ENCODE results near the gene CADM2. TPM values are rescaled to one million over a fixed set of nuclear protein-coding genes. Genes with fewer than 3 reads are reported as not detected.

The CADM2 gene
- total and polyA plus RNA-seq, 2 experiments from 2014 or later: 13.3 to 47.5 TPM

DNA sequence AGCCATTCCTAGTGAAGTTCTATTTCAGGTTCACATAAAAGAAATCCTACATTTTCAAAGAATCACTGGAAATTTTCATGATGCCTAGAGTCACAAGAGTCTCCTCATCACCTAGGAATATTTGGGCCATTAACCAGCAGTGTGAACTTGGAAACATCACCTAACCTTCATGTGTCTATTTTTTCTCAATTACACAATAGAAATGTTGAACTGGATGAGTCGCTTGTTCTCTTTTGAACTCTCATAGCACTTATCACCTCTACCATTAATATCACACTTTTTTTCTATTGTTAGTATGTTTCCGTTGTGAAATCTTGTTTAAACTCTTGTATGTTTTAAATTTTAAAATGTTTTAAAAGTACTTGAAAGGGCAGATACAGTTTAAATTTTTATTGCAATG lies 371.3 kb downstream of the CADM2 start:
- H3K36me3 ChIP-seq (ENCODE audit: insufficient read depth): no peaks in the 10 kb centered on the region
- no peaks in the 10 kb centered on the region for H3K9me3 Mint-ChIP-seq
- H3K4me1 ChIP-seq (ENCODE audit: insufficient read depth): no peaks in the 10 kb centered on the region
- H3K79me2 ChIP-seq (replicated peaks; ENCODE audit: insufficient read depth): no peaks in the 10 kb centered on the region
- H3K4me3 Mint-ChIP-seq: no peak overlapping the region
- H3K9me2 ChIP-seq (ENCODE audit: insufficient read depth): no peaks in the 10 kb centered on the region
- no peaks in the 10 kb centered on the region for H3K36me3 Mint-ChIP-seq (ENCODE audit: low read depth)
- H3K27me3 Mint-ChIP-seq (ENCODE audit: insufficient read depth, low read depth, poor library complexity): no peaks in the 10 kb centered on the region
- TF ChIP-seq, protein P1, sequence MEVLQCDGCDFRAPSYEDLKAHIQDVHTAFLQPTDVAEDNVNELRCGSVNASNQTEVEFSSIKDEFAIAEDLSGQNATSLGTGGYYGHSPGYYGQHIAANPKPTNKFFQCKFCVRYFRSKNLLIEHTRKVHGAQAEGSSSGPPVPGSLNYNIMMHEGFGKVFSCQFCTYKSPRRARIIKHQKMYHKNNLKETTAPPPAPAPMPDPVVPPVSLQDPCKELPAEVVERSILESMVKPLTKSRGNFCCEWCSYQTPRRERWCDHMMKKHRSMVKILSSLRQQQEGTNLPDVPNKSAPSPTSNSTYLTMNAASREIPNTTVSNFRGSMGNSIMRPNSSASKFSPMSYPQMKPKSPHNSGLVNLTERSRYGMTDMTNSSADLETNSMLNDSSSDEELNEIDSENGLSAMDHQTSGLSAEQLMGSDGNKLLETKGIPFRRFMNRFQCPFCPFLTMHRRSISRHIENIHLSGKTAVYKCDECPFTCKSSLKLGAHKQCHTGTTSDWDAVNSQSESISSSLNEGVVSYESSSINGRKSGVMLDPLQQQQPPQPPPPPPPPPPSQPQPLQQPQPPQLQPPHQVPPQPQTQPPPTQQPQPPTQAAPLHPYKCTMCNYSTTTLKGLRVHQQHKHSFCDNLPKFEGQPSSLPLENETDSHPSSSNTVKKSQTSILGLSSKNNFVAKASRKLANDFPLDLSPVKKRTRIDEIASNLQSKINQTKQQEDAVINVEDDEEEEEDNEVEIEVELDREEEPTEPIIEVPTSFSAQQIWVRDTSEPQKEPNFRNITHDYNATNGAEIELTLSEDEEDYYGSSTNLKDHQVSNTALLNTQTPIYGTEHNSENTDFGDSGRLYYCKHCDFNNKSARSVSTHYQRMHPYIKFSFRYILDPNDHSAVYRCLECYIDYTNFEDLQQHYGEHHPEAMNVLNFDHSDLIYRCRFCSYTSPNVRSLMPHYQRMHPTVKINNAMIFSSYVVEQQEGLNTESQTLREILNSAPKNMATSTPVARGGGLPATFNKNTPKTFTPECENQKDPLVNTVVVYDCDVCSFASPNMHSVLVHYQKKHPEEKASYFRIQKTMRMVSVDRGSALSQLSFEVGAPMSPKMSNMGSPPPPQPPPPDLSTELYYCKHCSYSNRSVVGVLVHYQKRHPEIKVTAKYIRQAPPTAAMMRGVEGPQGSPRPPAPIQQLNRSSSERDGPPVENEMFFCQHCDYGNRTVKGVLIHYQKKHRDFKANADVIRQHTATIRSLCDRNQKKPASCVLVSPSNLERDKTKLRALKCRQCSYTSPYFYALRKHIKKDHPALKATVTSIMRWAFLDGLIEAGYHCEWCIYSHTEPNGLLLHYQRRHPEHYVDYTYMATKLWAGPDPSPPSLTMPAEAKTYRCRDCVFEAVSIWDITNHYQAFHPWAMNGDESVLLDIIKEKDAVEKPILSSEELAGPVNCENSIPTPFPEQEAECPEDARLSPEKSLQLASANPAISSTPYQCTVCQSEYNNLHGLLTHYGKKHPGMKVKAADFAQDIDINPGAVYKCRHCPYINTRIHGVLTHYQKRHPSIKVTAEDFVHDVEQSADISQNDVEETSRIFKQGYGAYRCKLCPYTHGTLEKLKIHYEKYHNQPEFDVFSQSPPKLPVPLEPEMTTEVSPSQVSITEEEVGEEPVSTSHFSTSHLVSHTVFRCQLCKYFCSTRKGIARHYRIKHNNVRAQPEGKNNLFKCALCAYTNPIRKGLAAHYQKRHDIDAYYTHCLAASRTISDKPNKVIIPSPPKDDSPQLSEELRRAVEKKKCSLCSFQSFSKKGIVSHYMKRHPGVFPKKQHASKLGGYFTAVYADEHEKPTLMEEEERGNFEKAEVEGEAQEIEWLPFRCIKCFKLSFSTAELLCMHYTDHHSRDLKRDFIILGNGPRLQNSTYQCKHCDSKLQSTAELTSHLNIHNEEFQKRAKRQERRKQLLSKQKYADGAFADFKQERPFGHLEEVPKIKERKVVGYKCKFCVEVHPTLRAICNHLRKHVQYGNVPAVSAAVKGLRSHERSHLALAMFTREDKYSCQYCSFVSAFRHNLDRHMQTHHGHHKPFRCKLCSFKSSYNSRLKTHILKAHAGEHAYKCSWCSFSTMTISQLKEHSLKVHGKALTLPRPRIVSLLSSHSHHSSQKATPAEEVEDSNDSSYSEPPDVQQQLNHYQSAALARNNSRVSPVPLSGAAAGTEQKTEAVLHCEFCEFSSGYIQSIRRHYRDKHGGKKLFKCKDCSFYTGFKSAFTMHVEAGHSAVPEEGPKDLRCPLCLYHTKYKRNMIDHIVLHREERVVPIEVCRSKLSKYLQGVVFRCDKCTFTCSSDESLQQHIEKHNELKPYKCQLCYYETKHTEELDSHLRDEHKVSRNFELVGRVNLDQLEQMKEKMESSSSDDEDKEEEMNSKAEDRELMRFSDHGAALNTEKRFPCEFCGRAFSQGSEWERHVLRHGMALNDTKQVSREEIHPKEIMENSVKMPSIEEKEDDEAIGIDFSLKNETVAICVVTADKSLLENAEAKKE (CRISPR knock-in tag; IDR thresholded peaks at IDR 0.05): no peak
- TF ChIP-seq, protein P2, sequence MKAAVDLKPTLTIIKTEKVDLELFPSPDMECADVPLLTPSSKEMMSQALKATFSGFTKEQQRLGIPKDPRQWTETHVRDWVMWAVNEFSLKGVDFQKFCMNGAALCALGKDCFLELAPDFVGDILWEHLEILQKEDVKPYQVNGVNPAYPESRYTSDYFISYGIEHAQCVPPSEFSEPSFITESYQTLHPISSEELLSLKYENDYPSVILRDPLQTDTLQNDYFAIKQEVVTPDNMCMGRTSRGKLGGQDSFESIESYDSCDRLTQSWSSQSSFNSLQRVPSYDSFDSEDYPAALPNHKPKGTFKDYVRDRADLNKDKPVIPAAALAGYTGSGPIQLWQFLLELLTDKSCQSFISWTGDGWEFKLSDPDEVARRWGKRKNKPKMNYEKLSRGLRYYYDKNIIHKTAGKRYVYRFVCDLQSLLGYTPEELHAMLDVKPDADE (IDR thresholded peaks at IDR 0.05): no peak
- TF ChIP-seq JUNB (IDR thresholded peaks at IDR 0.05; ENCODE audit: unreplicated experiment) (no peak), EZH2 (IDR thresholded peaks at IDR 0.05; ENCODE audit: low read depth, unreplicated experiment) (no peak), ZNF114 (CRISPR knock-in tag; IDR thresholded peaks at IDR 0.05) (no peak), ZNF331 (CRISPR knock-in tag; IDR thresholded peaks at IDR 0.05; ENCODE audit: low read depth) (no peak), CREB1 (CRISPR knock-in tag; IDR thresholded peaks at IDR 0.05; ENCODE audit: low read depth) (no peak), POLR2AphosphoS5 (IDR thresholded peaks at IDR 0.05; ENCODE audit: low read depth) (no peak), NANOG (IDR thresholded peaks at IDR 0.05; ENCODE audit: borderline replicate concordance) (no peak)
- TF ChIP-seq, protein P3, sequence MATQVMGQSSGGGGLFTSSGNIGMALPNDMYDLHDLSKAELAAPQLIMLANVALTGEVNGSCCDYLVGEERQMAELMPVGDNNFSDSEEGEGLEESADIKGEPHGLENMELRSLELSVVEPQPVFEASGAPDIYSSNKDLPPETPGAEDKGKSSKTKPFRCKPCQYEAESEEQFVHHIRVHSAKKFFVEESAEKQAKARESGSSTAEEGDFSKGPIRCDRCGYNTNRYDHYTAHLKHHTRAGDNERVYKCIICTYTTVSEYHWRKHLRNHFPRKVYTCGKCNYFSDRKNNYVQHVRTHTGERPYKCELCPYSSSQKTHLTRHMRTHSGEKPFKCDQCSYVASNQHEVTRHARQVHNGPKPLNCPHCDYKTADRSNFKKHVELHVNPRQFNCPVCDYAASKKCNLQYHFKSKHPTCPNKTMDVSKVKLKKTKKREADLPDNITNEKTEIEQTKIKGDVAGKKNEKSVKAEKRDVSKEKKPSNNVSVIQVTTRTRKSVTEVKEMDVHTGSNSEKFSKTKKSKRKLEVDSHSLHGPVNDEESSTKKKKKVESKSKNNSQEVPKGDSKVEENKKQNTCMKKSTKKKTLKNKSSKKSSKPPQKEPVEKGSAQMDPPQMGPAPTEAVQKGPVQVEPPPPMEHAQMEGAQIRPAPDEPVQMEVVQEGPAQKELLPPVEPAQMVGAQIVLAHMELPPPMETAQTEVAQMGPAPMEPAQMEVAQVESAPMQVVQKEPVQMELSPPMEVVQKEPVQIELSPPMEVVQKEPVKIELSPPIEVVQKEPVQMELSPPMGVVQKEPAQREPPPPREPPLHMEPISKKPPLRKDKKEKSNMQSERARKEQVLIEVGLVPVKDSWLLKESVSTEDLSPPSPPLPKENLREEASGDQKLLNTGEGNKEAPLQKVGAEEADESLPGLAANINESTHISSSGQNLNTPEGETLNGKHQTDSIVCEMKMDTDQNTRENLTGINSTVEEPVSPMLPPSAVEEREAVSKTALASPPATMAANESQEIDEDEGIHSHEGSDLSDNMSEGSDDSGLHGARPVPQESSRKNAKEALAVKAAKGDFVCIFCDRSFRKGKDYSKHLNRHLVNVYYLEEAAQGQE (IDR thresholded peaks at IDR 0.05; ENCODE audit: unreplicated experiment): no peak
- TF ChIP-seq, protein P4, sequence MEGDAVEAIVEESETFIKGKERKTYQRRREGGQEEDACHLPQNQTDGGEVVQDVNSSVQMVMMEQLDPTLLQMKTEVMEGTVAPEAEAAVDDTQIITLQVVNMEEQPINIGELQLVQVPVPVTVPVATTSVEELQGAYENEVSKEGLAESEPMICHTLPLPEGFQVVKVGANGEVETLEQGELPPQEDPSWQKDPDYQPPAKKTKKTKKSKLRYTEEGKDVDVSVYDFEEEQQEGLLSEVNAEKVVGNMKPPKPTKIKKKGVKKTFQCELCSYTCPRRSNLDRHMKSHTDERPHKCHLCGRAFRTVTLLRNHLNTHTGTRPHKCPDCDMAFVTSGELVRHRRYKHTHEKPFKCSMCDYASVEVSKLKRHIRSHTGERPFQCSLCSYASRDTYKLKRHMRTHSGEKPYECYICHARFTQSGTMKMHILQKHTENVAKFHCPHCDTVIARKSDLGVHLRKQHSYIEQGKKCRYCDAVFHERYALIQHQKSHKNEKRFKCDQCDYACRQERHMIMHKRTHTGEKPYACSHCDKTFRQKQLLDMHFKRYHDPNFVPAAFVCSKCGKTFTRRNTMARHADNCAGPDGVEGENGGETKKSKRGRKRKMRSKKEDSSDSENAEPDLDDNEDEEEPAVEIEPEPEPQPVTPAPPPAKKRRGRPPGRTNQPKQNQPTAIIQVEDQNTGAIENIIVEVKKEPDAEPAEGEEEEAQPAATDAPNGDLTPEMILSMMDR (conservative IDR thresholded peaks at IDR 0.05; ENCODE audit: low read depth in 2 of 2): no peak
- no peaks in the 10 kb centered on the region for H3F3A ChIP-seq (replicated peaks; ENCODE audit: low read depth)
- H3K27me3 ChIP-seq (ENCODE audit: insufficient read depth): no peaks in the 10 kb centered on the region
- H3K27ac ChIP-seq (ENCODE audit: low read depth): no peak overlapping the region
- H3K4me1 Mint-ChIP-seq: no peaks in the 10 kb centered on the region
- no peak overlapping the region for H3K4me2 ChIP-seq
- H2AFZ ChIP-seq: no peak overlapping the region
- DNase-seq (ENCODE audit: low spot score): no peak
- H3K4me3 ChIP-seq: no peak overlapping the region
- H4K20me1 ChIP-seq (replicated peaks; ENCODE audit: insufficient read depth): no peaks in the 10 kb centered on the region
- no peak overlapping the region for H3K27ac Mint-ChIP-seq
- no peak for ATAC-seq
